Smooth muscle cell (in vitro differentiated cells): ENCODE data around the gene TRHDE. TPM values are rescaled to one million over a fixed set of nuclear protein-coding genes. Genes with fewer than 3 reads are reported as not detected.

Experiments used
- DNase-seq: peaks from one replicate; lab custom pipeline; 2025; ENCODE audit not compliant: unreplicated experiment; lab: John Stamatoyannopoulos, UW
- H2AFZ ChIP-seq: fragments of 200-600 bp; sonication (generic); 2 replicates; pipeline ENCODE4 v1.6.0; 2016; ENCODE audit warnings: antibody characterized with exemption, low read depth, mild to moderate bottlenecking
- H3F3A ChIP-seq: fragments of 200-600 bp; sonication (generic); 2 replicates; pipeline ENCODE4 v1.6.0; 2017; ENCODE audit warnings: antibody characterized with exemption, low read depth
- H3K27ac ChIP-seq: fragments of 200-600 bp; sonication (generic); 2 replicates; pipeline ENCODE4 v1.5.1; 2016; ENCODE audit warnings: low read depth, mild to moderate bottlenecking
- H3K27me3 ChIP-seq: fragments of 200-600 bp; sonication (generic); 2 replicates; pipeline ENCODE4 v1.6.1; 2016; ENCODE audit warnings: low read depth, mild to moderate bottlenecking
- H3K36me3 ChIP-seq: fragments of 200-600 bp; sonication (generic); 2 replicates; pipeline ENCODE4 v1.5.1; 2016; ENCODE audit warnings: low read depth
- H3K4me1 ChIP-seq: fragments of 200-600 bp; sonication (generic); 2 replicates; pipeline ENCODE4 v1.5.1; 2016; ENCODE audit warnings: low read depth
- H3K4me2 ChIP-seq: fragments of 200-600 bp; sonication (generic); 2 replicates; pipeline ENCODE4 v1.6.0; 2016; ENCODE audit warnings: mild to moderate bottlenecking
- H3K4me3 ChIP-seq: fragments of 200-600 bp; sonication (generic); 2 replicates; pipeline ENCODE4 v1.5.1; 2016; ENCODE audit warnings: mild to moderate bottlenecking
- H3K79me2 ChIP-seq: fragments of 200-600 bp; sonication (generic); 2 replicates; pipeline ENCODE4 v1.6.0; 2016; ENCODE audit warnings: low read depth, mild to moderate bottlenecking
- H3K9ac ChIP-seq: fragments of 200-600 bp; sonication (generic); 2 replicates; pipeline ENCODE4 v1.6.0; 2016; ENCODE audit warnings: low read depth
- H3K9me3 ChIP-seq: fragments of 200-600 bp; sonication (generic); replicated peaks from 2 replicates; pipeline ENCODE4 v1.5.1; 2016; ENCODE audit warnings: low read depth
- H4K20me1 ChIP-seq: fragments of 200-600 bp; sonication (generic); 2 replicates; pipeline ENCODE4 v1.6.0; 2016; ENCODE audit warnings: low read depth
- WGBS: methylation state at CpG from one replicate; pipeline ENCODE4 v1.1.7; 2016; ENCODE audit warnings: low lambda C conversion rate; 5-methylcytosine and 5-hydroxymethylcytosine counted together
- polyA plus RNA-seq: library from polyadenylated mRNA; unstranded; fragments of >200 nt; fragmentation: Nextera tagmentation; extraction: Ambion mirVana; gene quantifications from 2 replicates; pipeline ENCODE4 v1.2.1, GENCODE V29; 2016
- total RNA-seq: library from RNA; depleted of rRNA; stranded (reverse); fragments of >200 nt; gene quantifications from 2 replicates; pipeline ENCODE4 v1.2.3, GENCODE V29; 2014
- TF ChIP-seq, protein P1 (sequence below): fragments of 200-600 bp; sonication (generic); IDR thresholded peaks from 2 replicates; pipeline ENCODE4 v1.5.1; 2017; ENCODE audit warnings: borderline replicate concordance, mild to moderate bottlenecking, antibody characterized with exemption; ENCODE audit not compliant: insufficient read depth, poor library complexity, severe bottlenecking

TRHDE gene
- total and polyA plus RNA-seq, 2 experiments from 2014 or later = 0.32 to 0.81 TPM

DNA sequence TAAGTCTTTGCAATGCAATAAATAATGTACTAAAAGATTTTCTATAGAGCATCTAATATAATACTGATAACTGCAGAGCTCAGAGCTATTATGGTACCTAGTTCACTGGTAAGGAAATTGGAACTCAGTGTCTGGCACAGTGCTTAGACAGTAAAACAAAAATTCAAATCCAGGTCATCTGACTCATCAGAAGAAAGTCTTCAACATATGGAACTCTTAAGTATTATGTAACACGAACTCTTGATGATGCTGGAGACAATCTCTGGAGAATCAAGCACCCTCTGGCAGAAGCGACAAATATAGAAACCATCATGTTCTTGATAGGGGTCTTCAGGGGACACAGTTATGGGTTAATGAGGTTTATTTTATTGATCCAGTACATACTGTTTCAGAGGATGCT, 37.3 kb upstream of the TRHDE start:
- 87% methylated on average over 2 of the region's 2 CpGs for WGBS
- no peak overlapping the region for H2AFZ ChIP-seq
- H3K27ac ChIP-seq = no peak overlapping the region
- TF ChIP-seq, protein P1, sequence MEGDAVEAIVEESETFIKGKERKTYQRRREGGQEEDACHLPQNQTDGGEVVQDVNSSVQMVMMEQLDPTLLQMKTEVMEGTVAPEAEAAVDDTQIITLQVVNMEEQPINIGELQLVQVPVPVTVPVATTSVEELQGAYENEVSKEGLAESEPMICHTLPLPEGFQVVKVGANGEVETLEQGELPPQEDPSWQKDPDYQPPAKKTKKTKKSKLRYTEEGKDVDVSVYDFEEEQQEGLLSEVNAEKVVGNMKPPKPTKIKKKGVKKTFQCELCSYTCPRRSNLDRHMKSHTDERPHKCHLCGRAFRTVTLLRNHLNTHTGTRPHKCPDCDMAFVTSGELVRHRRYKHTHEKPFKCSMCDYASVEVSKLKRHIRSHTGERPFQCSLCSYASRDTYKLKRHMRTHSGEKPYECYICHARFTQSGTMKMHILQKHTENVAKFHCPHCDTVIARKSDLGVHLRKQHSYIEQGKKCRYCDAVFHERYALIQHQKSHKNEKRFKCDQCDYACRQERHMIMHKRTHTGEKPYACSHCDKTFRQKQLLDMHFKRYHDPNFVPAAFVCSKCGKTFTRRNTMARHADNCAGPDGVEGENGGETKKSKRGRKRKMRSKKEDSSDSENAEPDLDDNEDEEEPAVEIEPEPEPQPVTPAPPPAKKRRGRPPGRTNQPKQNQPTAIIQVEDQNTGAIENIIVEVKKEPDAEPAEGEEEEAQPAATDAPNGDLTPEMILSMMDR = no peak
- no peaks in the 10 kb centered on the region for H3K79me2 ChIP-seq
- H4K20me1 ChIP-seq = no peaks in the 10 kb centered on the region
- H3K27me3 ChIP-seq = no peaks in the 10 kb centered on the region
- no peaks in the 10 kb centered on the region for H3K9me3 ChIP-seq
- H3K4me1 ChIP-seq = no peaks in the 10 kb centered on the region
- H3K4me3 ChIP-seq = no peak overlapping the region
- H3K4me2 ChIP-seq = no peak overlapping the region
- no peaks in the 10 kb centered on the region for H3F3A ChIP-seq
- no peak overlapping the region for H3K9ac ChIP-seq
- H3K36me3 ChIP-seq = no peaks in the 10 kb centered on the region
- no peak for DNase-seq

DNA sequence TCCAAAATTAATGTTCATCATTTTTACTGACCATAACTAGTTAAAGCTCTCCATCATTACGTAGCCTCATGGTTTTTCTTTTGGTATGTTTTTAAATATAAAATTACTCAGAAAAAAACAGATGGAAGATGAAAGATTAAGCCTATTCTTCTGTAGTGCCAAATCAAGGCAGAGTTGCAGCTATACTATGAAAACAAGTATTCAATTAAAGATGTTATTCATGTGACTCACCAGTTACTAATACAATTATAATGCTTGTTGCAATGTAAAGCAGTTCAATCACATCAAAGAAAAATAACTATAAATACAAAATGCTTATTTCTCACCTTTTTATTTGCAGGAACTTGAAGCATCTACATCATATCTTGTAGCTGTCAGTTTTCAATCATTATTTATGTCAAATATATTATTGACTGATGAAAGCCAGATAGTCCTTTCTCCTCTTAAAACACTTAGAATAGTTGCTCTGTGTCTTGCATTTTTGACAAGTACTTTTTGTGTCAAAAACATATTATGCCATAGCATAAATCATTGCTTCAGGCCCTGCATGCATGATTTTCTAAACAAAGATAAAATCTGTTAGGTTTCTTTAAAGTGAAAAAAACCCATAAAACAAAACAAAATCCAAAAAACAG, 36.0 kb upstream of the TRHDE start:
- Histone ChIP-seq H3K36me3 (no peaks in the 10 kb centered on the region), H3K9ac (no peak overlapping the region), H2AFZ (no peak overlapping the region), H3K4me1 (no peaks in the 10 kb centered on the region), H3K4me2 (no peak overlapping the region), H4K20me1 (no peaks in the 10 kb centered on the region), H3F3A (no peaks in the 10 kb centered on the region), H3K9me3 (no peaks in the 10 kb centered on the region), H3K27ac (no peak overlapping the region), H3K79me2 (no peaks in the 10 kb centered on the region), H3K27me3 (no peaks in the 10 kb centered on the region), H3K4me3 (no peak overlapping the region)
- TF ChIP-seq, protein P1 = no peak
- no peak for DNase-seq
- WGBS = 82% methylated on average over 1 of the region's 1 CpG

DNA sequence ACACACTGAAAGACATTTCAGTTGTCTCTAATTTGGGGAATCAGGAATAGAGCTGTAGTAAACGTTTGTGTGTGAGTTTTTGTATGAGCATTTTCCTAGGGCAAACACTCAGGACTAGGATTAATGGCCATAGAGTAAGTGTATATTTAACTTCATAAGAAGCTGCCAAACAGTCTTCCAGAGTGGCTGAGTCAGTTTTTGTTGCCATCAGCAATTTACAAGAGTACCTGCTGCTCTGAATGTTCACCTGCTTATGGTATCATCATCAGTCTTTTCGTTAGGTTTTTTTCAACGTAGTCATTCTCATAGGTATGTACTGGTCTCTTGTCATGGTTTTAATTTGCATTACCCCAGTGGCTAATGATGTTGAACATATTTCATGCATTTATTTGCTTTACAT, 30.6 kb upstream of the TRHDE start:
- TF ChIP-seq, protein P1 = no peak
- H2AFZ ChIP-seq = no peak overlapping the region
- no peaks in the 10 kb centered on the region for H3K9me3 ChIP-seq
- no peaks in the 10 kb centered on the region for H3F3A ChIP-seq
- no peak overlapping the region for H3K27ac ChIP-seq
- H3K27me3 ChIP-seq = no peaks in the 10 kb centered on the region
- no peak for DNase-seq
- no peaks in the 10 kb centered on the region for H3K79me2 ChIP-seq
- H3K9ac ChIP-seq = no peak overlapping the region
- H4K20me1 ChIP-seq = no peaks in the 10 kb centered on the region
- H3K36me3 ChIP-seq = no peaks in the 10 kb centered on the region
- H3K4me2 ChIP-seq = no peak overlapping the region
- 84% methylated on average over 3 of the region's 3 CpGs for WGBS
- no peak overlapping the region for H3K4me3 ChIP-seq
- no peaks in the 10 kb centered on the region for H3K4me1 ChIP-seq

DNA sequence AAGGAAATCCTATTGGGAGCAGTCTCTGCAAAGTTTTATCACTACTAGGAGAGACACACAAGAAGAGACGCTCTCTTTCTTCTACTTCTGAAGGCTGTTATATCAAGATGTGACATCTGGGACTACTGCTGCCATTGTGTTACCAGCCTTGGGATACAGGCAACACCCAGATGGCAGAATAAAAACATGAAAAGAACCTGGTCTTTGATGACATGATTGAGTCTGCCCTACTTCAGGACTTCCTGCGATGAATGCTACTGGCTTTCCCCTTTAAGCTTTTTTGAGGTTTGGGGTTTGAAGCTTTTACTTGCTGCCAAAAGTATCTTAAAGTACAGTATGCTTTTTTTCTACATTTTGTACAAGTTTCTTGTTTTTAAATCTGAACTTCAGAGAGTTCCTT, 29.2 kb upstream of the TRHDE start:
- DNase-seq = no peak
- H3K27ac ChIP-seq = no peak overlapping the region
- H3K4me2 ChIP-seq = no peak overlapping the region
- 100% methylated on average over 2 of the region's 2 CpGs for WGBS
- no peaks in the 10 kb centered on the region for H3K4me1 ChIP-seq
- no peaks in the 10 kb centered on the region for H3K9me3 ChIP-seq
- H3K79me2 ChIP-seq = no peaks in the 10 kb centered on the region
- TF ChIP-seq, protein P1 = no peak
- H3K4me3 ChIP-seq = no peak overlapping the region
- H3K27me3 ChIP-seq = no peaks in the 10 kb centered on the region
- no peaks in the 10 kb centered on the region for H3K36me3 ChIP-seq
- H3F3A ChIP-seq = no peaks in the 10 kb centered on the region
- H3K9ac ChIP-seq = no peak overlapping the region
- H2AFZ ChIP-seq = no peak overlapping the region
- no peaks in the 10 kb centered on the region for H4K20me1 ChIP-seq
